Tibial nerve (tissue), 4 donors: ENCODE results near the gene OSBPL3. TPM values are rescaled to one million over a fixed set of nuclear protein-coding genes. Genes with fewer than 3 reads are reported as not detected.

Experiments used
- DNase-seq, 2 donors: peaks; one replicate each; pipeline ENCODE4 v3.0.0-alpha.2; 2019; ENCODE audit warnings: low spot score in 2 of 2
- H3K27ac ChIP-seq, 4 donors: fragments of 200-600 bp; sonication (generic) in 3 of 4; one replicate each; pipeline ENCODE4 v1.5.1; 2017 to 2019; ENCODE audit warnings: mild to moderate bottlenecking in 1 of 4
- H3K27me3 ChIP-seq, 2 donors: fragments of 200-600 bp; sonication (generic) in 1 of 2; one replicate each; pipeline versions ENCODE4 v1.5.1 to v1.6.0; 2017 to 2019
- H3K36me3 ChIP-seq, 3 donors: fragments of 200-600 bp; sonication (generic); one replicate each; pipeline ENCODE4 v1.5.1; 2018 to 2019
- H3K4me1 ChIP-seq, 4 donors: fragments of 200-600 bp; sonication (generic) in 3 of 4; one replicate each; pipeline ENCODE4 v1.5.1; 2017 to 2019
- H3K4me3 ChIP-seq, 4 donors: fragments of 200-600 bp; sonication (generic) in 3 of 4; one replicate each; pipeline ENCODE4 v1.5.1; 2017 to 2019; ENCODE audit warnings: mild to moderate bottlenecking in 1 of 4, moderate library complexity in 1 of 4
- H3K9me3 ChIP-seq, 4 donors: fragments of 200-600 bp; sonication (generic) in 3 of 4; one replicate each; pipeline ENCODE4 v1.5.1; 2017 to 2019
- EP300 ChIP-seq, 2 donors: sonication (generic); formaldehyde crosslinking; IDR thresholded peaks; one replicate each; pipeline ENCODE4 v1.6.1; 2017; ENCODE audit warnings: antibody characterized with exemption in 2 of 2, mild to moderate bottlenecking in 1 of 2
- POLR2A ChIP-seq, 2 donors: fragments of 450-650 bp; IDR thresholded peaks; one replicate each; pipeline ENCODE4 v1.6.1; 2017; ENCODE audit warnings: antibody characterized with exemption in 2 of 2, mild to moderate bottlenecking in 2 of 2, moderate library complexity in 2 of 2
- WGBS, 2 donors: methylation state at CpG; one replicate each; pipeline ENCODE4 v1.1.5; 2018; 5-methylcytosine and 5-hydroxymethylcytosine counted together
- total RNA-seq, 4 donors: library from RNA; depleted of rRNA; stranded (reverse); fragments of >200 nt; gene quantifications; one replicate each; pipeline ENCODE4 v1.1.0, GENCODE V29; 2016
- TF ChIP-seq, protein P1 (sequence below), 5 experiments: fragments of 200-600 bp in 3 of 5; fragments of 450-650 bp in 2 of 5; sonication (generic) in 3 of 5; IDR thresholded peaks; one replicate each; pipeline ENCODE4 v1.5.1; 2016 to 2019; ENCODE audit warnings: antibody characterized with exemption in 5 of 5, mild to moderate bottlenecking in 3 of 5, moderate library complexity in 2 of 5

OSBPL3 gene
- total RNA-seq, 4 donors from 2014 or later, result 1.6 to 7.3 (median 5.3) TPM

DNA sequence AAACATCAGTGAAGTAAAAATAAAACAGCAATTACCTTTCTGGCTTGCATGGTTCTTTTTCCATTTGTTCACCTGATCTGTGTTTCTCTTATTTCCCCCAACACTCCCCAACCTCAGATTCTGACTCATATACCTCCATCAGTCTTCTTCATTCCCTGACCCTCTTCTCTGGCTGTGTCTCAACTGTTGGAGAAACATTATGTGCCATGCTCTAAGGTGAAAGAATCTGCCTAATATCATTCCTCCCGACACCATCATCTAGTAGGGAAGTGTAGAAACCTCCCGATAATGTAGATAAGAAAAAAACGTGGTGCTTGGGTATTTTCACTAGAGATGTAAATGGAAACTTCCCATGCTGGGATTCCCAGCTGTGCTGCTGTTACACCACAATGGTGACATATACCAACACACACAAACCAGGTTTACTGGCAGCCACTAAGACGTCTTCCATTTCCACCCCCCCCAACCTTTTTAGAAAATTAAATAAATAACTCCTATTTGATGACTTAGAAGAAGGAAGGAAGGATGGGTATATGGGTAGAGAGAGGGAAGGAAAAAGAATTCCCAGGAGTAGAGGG is 63.4 kb downstream of the OSBPL3 start:
- Histone ChIP-seq H3K27me3 (no peaks in the 10 kb centered on the region), H3K27ac (no peak overlapping the region), H3K9me3 (no peaks in the 10 kb centered on the region), H3K4me3 (no peak overlapping the region), H3K36me3 (no peaks in the 10 kb centered on the region), H3K4me1 (peaks cover 0 to 3% (median 0%) of the 10 kb centered on the region in 4 donors)
- DNase-seq, result no peak
- 54 to 56% methylated on average over 4 of the region's 4 CpGs for WGBS, 2 donors
- TF ChIP-seq, protein P1, sequence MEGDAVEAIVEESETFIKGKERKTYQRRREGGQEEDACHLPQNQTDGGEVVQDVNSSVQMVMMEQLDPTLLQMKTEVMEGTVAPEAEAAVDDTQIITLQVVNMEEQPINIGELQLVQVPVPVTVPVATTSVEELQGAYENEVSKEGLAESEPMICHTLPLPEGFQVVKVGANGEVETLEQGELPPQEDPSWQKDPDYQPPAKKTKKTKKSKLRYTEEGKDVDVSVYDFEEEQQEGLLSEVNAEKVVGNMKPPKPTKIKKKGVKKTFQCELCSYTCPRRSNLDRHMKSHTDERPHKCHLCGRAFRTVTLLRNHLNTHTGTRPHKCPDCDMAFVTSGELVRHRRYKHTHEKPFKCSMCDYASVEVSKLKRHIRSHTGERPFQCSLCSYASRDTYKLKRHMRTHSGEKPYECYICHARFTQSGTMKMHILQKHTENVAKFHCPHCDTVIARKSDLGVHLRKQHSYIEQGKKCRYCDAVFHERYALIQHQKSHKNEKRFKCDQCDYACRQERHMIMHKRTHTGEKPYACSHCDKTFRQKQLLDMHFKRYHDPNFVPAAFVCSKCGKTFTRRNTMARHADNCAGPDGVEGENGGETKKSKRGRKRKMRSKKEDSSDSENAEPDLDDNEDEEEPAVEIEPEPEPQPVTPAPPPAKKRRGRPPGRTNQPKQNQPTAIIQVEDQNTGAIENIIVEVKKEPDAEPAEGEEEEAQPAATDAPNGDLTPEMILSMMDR (IDR thresholded peaks at IDR 0.05), result no peak
- TF ChIP-seq POLR2A (IDR thresholded peaks at IDR 0.05) (no peak), EP300 (IDR thresholded peaks at IDR 0.05) (no peak)

DNA sequence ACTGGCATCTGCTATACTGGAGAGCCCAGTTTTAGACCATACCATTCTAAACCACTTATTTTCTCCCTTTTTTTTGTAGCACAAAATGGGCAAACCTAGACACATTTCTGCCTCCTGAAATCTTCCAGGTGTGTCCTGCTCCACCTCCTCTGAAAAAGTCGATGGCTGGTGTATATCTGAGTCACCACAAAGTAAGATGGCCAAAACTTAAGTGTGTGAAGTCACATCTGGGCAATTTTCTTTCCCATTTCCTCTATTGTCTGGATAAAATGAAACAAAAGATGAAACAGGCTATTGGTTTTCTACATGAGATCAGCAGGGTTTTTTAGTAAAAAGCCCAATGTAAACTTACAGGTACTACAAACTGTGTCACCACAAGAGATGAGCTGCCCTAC is 65.5 kb downstream of the OSBPL3 start:
- no peaks in the 10 kb centered on the region for H3K4me1 ChIP-seq
- 48 to 50% methylated on average over 1 of the region's 1 CpG for WGBS, 2 donors

DNA sequence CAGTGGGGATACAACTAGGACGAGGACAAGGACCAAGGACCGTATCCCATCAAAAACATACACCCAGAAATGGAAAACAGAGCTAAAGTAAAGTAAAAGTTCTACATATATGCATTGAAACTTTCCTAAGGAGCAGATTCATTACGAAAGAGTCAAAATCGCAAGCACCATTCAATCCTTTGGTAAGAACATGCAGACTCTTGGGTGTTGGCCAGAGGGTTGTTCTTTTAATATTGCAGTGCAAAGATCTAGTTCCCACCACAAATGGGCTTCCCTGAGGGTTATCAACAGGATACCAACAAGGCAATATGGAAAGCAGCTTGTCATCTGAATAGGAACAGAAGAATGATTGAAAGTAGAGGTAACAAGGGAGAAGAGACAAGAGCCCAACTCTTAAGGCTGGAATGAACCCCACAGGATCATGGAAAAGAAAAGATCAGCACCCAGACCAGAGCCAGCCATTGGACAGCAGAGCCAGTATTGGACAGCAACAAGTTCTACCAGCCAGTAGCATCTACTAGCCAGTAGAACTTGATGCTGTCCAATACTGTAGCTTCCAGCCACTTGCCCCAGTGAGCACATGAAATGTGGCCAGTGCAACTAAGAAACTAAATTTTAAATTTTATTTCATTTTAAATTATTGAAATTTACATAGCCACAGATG is 66.0 kb downstream of the OSBPL3 start:
- Histone ChIP-seq H3K27me3 (no peaks in the 10 kb centered on the region), H3K4me1 (no peaks in the 10 kb centered on the region), H3K36me3 (no peaks in the 10 kb centered on the region), H3K27ac (no peak overlapping the region), H3K9me3 (no peaks in the 10 kb centered on the region), H3K4me3 (no peak overlapping the region)
- no peak for TF ChIP-seq EP300 (IDR thresholded peaks at IDR 0.05)
- WGBS, 2 donors, result 85 to 86% methylated on average over 4 of the region's 4 CpGs
- DNase-seq, result no peak

More for the DNA sequence above, 65.5 kb downstream of the OSBPL3 start:
- no peaks in the 10 kb centered on the region for H3K36me3 ChIP-seq
- TF ChIP-seq POLR2A (IDR thresholded peaks at IDR 0.05), result no peak
- TF ChIP-seq, protein P1 (IDR thresholded peaks at IDR 0.05), result no peak
- TF ChIP-seq EP300 (IDR thresholded peaks at IDR 0.05), result no peak
- H3K27me3 ChIP-seq, result no peaks in the 10 kb centered on the region
- H3K4me3 ChIP-seq, result no peak overlapping the region
- H3K9me3 ChIP-seq, result no peaks in the 10 kb centered on the region
- DNase-seq, result no peak
- no peak overlapping the region for H3K27ac ChIP-seq

- H3K4me1 ChIP-seq, result no peaks in the 10 kb centered on the region
- H3K9me3 ChIP-seq, result no peaks in the 10 kb centered on the region
- 88 to 94% methylated on average over 8 of the region's 8 CpGs for WGBS, 2 donors
- TF ChIP-seq, protein P1 (IDR thresholded peaks at IDR 0.05), result no peak
- TF ChIP-seq EP300 (IDR thresholded peaks at IDR 0.05) (no peak), POLR2A (IDR thresholded peaks at IDR 0.05) (no peak)
- no peak overlapping the region for H3K27ac ChIP-seq
- H3K36me3 ChIP-seq, result no peaks in the 10 kb centered on the region
- no peaks in the 10 kb centered on the region for H3K27me3 ChIP-seq
- DNase-seq, result no peak
- no peak overlapping the region for H3K4me3 ChIP-seq
Measured at GRCh38 chr7:24912874-24913514, 67.0 kb downstream of the OSBPL3 start.

DNA sequence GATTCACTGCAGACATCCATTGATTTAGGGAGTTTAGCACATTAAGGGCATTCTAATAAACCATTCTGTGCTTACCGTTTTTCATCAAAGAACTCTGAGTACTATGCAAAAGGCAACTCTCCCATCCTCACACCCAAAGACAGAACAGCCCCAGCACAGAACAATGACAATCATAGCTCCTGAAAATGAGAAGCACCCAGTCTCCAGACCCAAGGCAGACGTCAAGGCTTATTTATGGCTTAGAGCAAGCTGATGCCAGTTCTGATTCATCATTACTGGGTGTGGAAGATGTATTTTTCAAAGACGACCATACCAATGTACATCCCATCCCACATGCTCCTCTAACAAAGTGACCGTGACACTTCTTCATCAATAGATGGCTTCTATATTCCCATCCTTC is 67.6 kb downstream of the OSBPL3 start:
- WGBS, 2 donors, result 75 to 76% methylated on average over 4 of the region's 4 CpGs
- Histone ChIP-seq H3K27ac (no peak overlapping the region), H3K4me1 (no peaks in the 10 kb centered on the region)

More for the DNA sequence above, 67.6 kb downstream of the OSBPL3 start:
- TF ChIP-seq POLR2A (IDR thresholded peaks at IDR 0.05) (no peak), EP300 (IDR thresholded peaks at IDR 0.05) (no peak)
- TF ChIP-seq, protein P1 (IDR thresholded peaks at IDR 0.05), result no peak
- DNase-seq, result no peak
- Histone ChIP-seq H3K4me3 (no peak overlapping the region), H3K9me3 (no peaks in the 10 kb centered on the region), H3K36me3 (no peaks in the 10 kb centered on the region), H3K27me3 (no peaks in the 10 kb centered on the region)
